HEK293 (cell line): ENCODE measurements around the gene TBX10.

ENCODE experiments used
- CTCF ChIA-PET: fragments of 350-600 bp; formaldehyde crosslinking; extraction: SDS; loops from one replicate; lab custom pipeline; 2021; ENCODE audit warnings: antibody characterized with exemption; lab: Yijun Ruan, JAX
- POLR2A ChIA-PET: fragments of 300-600 bp; formaldehyde crosslinking; extraction: SDS; loops from one replicate; lab custom pipeline; 2020; ENCODE audit warnings: antibody characterized with exemption, inconsistent platforms; lab: Yijun Ruan, JAX
- H3K27ac ChIP-seq: fragments of 200-500 bp; sonication (Bioruptor generic); 2 replicates; pipeline ENCODE4 v1.5.1; 2014; ENCODE audit warnings: low read depth, low read length, control low read depth, inconsistent platforms; ENCODE audit errors: extremely low read depth
- H3K36me3 ChIP-seq, 2 experiments: fragments of 200-500 bp in 1 of 2; sonication (Bioruptor generic) in 1 of 2; 1 replicate in 1 of 2; 2 replicates in 1 of 2; pipeline ENCODE4 v1.5.1; 2014 to 2017; ENCODE audit warnings: inconsistent platforms in 2 of 2, low read length in 2 of 2; ENCODE audit not compliant: control insufficient read depth in 2 of 2, insufficient read depth in 1 of 2
- H3K4me1 ChIP-seq: fragments of 200-500 bp; sonication (Bioruptor generic); 2 replicates; pipeline ENCODE4 v1.5.1; 2014; ENCODE audit warnings: mild to moderate bottlenecking, low read length, inconsistent platforms; ENCODE audit not compliant: control insufficient read depth, insufficient read depth
- H3K4me3 ChIP-seq: 2 replicates; pipeline ENCODE4 v1.5.1; 2011; ENCODE audit warnings: low read depth, mild to moderate bottlenecking, control low read depth, low read length, moderate library complexity
- H3K9me3 ChIP-seq: fragments of 200-500 bp; sonication (Bioruptor generic); 2 replicates; pipeline ENCODE4 v1.5.1; 2014; ENCODE audit warnings: low read depth, low read length, inconsistent platforms; ENCODE audit not compliant: control insufficient read depth, insufficient read depth
- BCL6B ChIP-seq: fragments of 450-650 bp; formaldehyde crosslinking; IDR thresholded peaks from 2 replicates; pipeline ENCODE4 v1.5.1; 2017; ENCODE audit warnings: missing biosample characterization, missing genetic modification characterization
- MYNN ChIP-seq: fragments of 450-650 bp; formaldehyde crosslinking; IDR thresholded peaks from 2 replicates; pipeline ENCODE4 v1.5.1; 2016; ENCODE audit warnings: missing biosample characterization, missing genetic modification characterization, borderline replicate concordance
- SP7 ChIP-seq: fragments of 450-650 bp; formaldehyde crosslinking; IDR thresholded peaks from 2 replicates; pipeline ENCODE4 v1.5.1; 2016; ENCODE audit warnings: missing biosample characterization, missing genetic modification characterization
- TCF7L2 ChIP-seq: IDR thresholded peaks from 2 replicates; pipeline ENCODE4 v1.6.1; 2011; ENCODE audit warnings: low read depth, mild to moderate bottlenecking, inconsistent platforms, low read length, moderate library complexity, borderline replicate concordance
- ZBTB21 ChIP-seq: fragments of 450-650 bp; formaldehyde crosslinking; IDR thresholded peaks from 2 replicates; pipeline ENCODE4 v1.5.1; 2017; ENCODE audit warnings: missing biosample characterization, missing genetic modification characterization
- ZBTB44 ChIP-seq: fragments of 450-650 bp; IDR thresholded peaks from 2 replicates; pipeline ENCODE4 v1.5.1; 2018; ENCODE audit warnings: missing biosample characterization, mild to moderate bottlenecking, missing genetic modification characterization
- ZBTB48 ChIP-seq: fragments of 450-650 bp; formaldehyde crosslinking; IDR thresholded peaks from 2 replicates; pipeline ENCODE4 v1.5.1; 2016; ENCODE audit warnings: missing biosample characterization, missing genetic modification characterization
- ZNF133 ChIP-seq: fragments of 450-650 bp; formaldehyde crosslinking; IDR thresholded peaks from 2 replicates; pipeline ENCODE4 v1.5.1; 2016; ENCODE audit warnings: missing biosample characterization, missing genetic modification characterization
- ZNF148 ChIP-seq: fragments of 450-650 bp; formaldehyde crosslinking; IDR thresholded peaks from 2 replicates; pipeline ENCODE4 v1.5.0; 2017; ENCODE audit warnings: missing biosample characterization, missing genetic modification characterization, borderline replicate concordance
- ZNF202 ChIP-seq: fragments of 450-650 bp; formaldehyde crosslinking; IDR thresholded peaks from 2 replicates; pipeline ENCODE4 v1.5.1; 2016; ENCODE audit warnings: missing biosample characterization, missing genetic modification characterization, borderline replicate concordance
- ZNF292 ChIP-seq: fragments of 450-650 bp; formaldehyde crosslinking; IDR thresholded peaks from 2 replicates; pipeline ENCODE4 v1.5.1; 2016; ENCODE audit warnings: low read depth, missing biosample characterization, missing genetic modification characterization, borderline replicate concordance
- ZNF366 ChIP-seq: fragments of 450-650 bp; formaldehyde crosslinking; conservative IDR thresholded peaks from 2 replicates; pipeline ENCODE4 v1.5.1; 2016; ENCODE audit warnings: missing biosample characterization, missing genetic modification characterization
- ZNF558 ChIP-seq: fragments of 450-650 bp; formaldehyde crosslinking; IDR thresholded peaks from 2 replicates; pipeline ENCODE4 v1.5.1; 2016; ENCODE audit warnings: missing biosample characterization, missing genetic modification characterization
- ZNF629 ChIP-seq: fragments of 450-650 bp; formaldehyde crosslinking; IDR thresholded peaks from 2 replicates; pipeline ENCODE4 v1.5.1; 2017; ENCODE audit warnings: missing biosample characterization, missing genetic modification characterization
- ZNF692 ChIP-seq: fragments of 450-650 bp; formaldehyde crosslinking; IDR thresholded peaks from 2 replicates; pipeline ENCODE4 v1.5.1; 2016; ENCODE audit warnings: missing biosample characterization, missing genetic modification characterization
- ZNF747 ChIP-seq: fragments of 450-650 bp; formaldehyde crosslinking; IDR thresholded peaks from 2 replicates; pipeline ENCODE4 v1.5.1; 2016; ENCODE audit warnings: missing biosample characterization, missing genetic modification characterization
- ZNF792 ChIP-seq: fragments of 450-650 bp; formaldehyde crosslinking; IDR thresholded peaks from 2 replicates; pipeline ENCODE4 v1.5.1; 2016; ENCODE audit warnings: missing biosample characterization, missing genetic modification characterization
- ZXDB ChIP-seq: fragments of 450-650 bp; formaldehyde crosslinking; IDR thresholded peaks from 2 replicates; pipeline ENCODE4 v1.5.1; 2016; ENCODE audit warnings: missing biosample characterization, missing genetic modification characterization
- TF ChIP-seq, protein P1 (sequence below): fragments of 450-650 bp; formaldehyde crosslinking; IDR thresholded peaks from 2 replicates; pipeline ENCODE4 v1.5.1; 2016; ENCODE audit warnings: missing biosample characterization, missing genetic modification characterization

TBX10 gene

GRCh38 chr11:67628710-67629385 is 10.7 kb downstream of the TBX10 start:
- Histone ChIP-seq H3K27ac (no peak overlapping the region), H3K9me3 (no peaks in the 10 kb centered on the region), H3K36me3 (no peaks in the 10 kb centered on the region), H3K4me1 (no peaks in the 10 kb centered on the region), H3K4me3 (no peak overlapping the region)
- ChIA-PET CTCF (interaction anchor here (0.6 to 4.9 kb wide), 15 partner anchors 9 to 474 kb away, joined by 3 to 53 read pairs (median 4); partner anchors contain the start of gene GSTP1), POLR2A (interaction anchor here (1.0 to 1.2 kb wide), 2 partner anchors 11 to 227 kb away, joined by 3 read pairs; partner anchors contain the start of gene PPP1CA)
- TF ChIP-seq TCF7L2: no peak
- TF ChIP-seq ZNF133 (tag by site-specific recombination): no peak
- TF ChIP-seq ZNF792: no peak
- no peak for TF ChIP-seq ZNF202 (tag by site-specific recombination)
- TF ChIP-seq ZNF366: no peak
- no peak for TF ChIP-seq ZNF629
- no peak for TF ChIP-seq ZNF292 (tag by site-specific recombination)
- TF ChIP-seq ZNF148 (tag by site-specific recombination): no peak
- TF ChIP-seq BCL6B (tag by site-specific recombination): no peak
- no peak for TF ChIP-seq ZBTB44 (tag by site-specific recombination)
- TF ChIP-seq ZNF692 (tag by site-specific recombination): no peak

DNA sequence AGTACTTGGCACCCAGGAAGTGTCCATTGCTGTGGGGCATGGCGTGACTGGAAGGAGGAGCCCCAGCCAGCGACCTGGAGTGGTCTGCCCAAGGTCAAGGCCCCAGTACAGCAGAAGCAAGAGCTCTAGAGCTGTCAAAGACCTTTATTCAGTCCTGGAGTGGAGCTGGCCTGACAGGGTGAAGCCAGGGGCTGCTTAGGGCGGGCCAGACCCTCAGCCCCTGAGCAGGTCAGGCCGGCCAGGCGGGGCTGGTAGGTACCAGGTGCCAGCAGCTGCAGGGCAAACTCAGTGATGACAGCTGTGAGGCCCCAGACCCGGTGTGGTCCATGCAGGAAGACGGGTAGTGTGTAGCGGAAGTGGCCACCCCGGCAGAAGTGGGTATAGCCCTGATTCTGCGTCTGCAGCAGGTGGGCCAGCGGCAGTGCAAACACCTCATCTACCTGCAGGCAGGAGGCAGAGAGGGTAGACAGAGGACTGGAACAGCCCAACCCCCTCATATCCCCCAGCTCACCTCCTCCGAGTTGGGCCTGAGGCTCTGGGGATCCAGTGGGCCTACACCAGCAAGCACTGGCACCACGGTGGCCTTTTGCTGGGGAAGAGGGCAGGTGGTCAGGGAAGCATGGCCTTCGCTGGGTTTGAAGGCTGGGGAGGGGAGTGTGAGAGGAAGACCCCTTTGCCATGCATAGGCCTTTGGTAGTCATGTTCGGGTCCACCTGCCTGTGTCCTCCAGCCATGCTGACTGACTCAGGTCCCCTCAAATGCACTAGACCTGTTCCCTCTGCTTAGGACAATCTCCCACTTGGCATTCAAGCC is 11.5 kb downstream of the TBX10 start:
- Histone ChIP-seq H3K27ac (no peak overlapping the region), H3K9me3 (no peaks in the 10 kb centered on the region), H3K4me3 (no peak overlapping the region), H3K4me1 (no peaks in the 10 kb centered on the region), H3K36me3 (no peaks in the 10 kb centered on the region)
- POLR2A ChIA-PET: no interaction called here
- CTCF ChIA-PET: interaction anchor here (0.6 to 4.9 kb wide), 10 partner anchors 8 to 74 kb away, joined by 3 to 53 read pairs (median 4); no protein-coding TSS in a partner anchor
- TF ChIP-seq TCF7L2: no peak
- no peak for TF ChIP-seq ZXDB (tag by site-specific recombination)
- TF ChIP-seq ZBTB48 (tag by site-specific recombination): no peak
- TF ChIP-seq SP7 (tag by site-specific recombination): no peak
- no peak for TF ChIP-seq ZBTB21 (tag by site-specific recombination)
- TF ChIP-seq ZNF558 (tag by site-specific recombination): no peak
- no peak for TF ChIP-seq ZNF202 (tag by site-specific recombination)
- TF ChIP-seq, protein P1, sequence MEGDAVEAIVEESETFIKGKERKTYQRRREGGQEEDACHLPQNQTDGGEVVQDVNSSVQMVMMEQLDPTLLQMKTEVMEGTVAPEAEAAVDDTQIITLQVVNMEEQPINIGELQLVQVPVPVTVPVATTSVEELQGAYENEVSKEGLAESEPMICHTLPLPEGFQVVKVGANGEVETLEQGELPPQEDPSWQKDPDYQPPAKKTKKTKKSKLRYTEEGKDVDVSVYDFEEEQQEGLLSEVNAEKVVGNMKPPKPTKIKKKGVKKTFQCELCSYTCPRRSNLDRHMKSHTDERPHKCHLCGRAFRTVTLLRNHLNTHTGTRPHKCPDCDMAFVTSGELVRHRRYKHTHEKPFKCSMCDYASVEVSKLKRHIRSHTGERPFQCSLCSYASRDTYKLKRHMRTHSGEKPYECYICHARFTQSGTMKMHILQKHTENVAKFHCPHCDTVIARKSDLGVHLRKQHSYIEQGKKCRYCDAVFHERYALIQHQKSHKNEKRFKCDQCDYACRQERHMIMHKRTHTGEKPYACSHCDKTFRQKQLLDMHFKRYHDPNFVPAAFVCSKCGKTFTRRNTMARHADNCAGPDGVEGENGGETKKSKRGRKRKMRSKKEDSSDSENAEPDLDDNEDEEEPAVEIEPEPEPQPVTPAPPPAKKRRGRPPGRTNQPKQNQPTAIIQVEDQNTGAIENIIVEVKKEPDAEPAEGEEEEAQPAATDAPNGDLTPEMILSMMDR (tag by site-specific recombination): no peak
- TF ChIP-seq MYNN (tag by site-specific recombination): no peak
- TF ChIP-seq BCL6B (tag by site-specific recombination): no peak
- no peak for TF ChIP-seq ZNF747 (tag by site-specific recombination)
